KMS-11 (cell line): ENCODE measurements around the gene SLC7A8.

Experiments used
- H2AFZ ChIP-seq: fragments of 200-600 bp; sonication (generic); 2 replicates; pipeline ENCODE4 v1.6.1; 2016; ENCODE audit warnings: antibody characterized with exemption, mixed run types, low read depth
- H3K27ac ChIP-seq: fragments of 200-600 bp; sonication (generic); 2 replicates; pipeline ENCODE4 v1.6.1; 2016; ENCODE audit warnings: mild to moderate bottlenecking, mixed run types
- H3K27me3 ChIP-seq: fragments of 200-600 bp; sonication (generic); 2 replicates; pipeline ENCODE4 v1.6.1; 2017; ENCODE audit warnings: mild to moderate bottlenecking, low read depth, mixed run types, moderate library complexity; ENCODE audit not compliant: insufficient read depth
- H3K36me3 ChIP-seq: fragments of 200-600 bp; sonication (generic); 2 replicates; pipeline ENCODE4 v1.6.1; 2017; ENCODE audit warnings: mild to moderate bottlenecking, mixed run types; ENCODE audit not compliant: insufficient read depth
- H3K4me1 ChIP-seq: fragments of 200-600 bp; sonication (generic); 2 replicates; pipeline ENCODE4 v1.6.1; 2016; ENCODE audit warnings: mild to moderate bottlenecking, low read depth, mixed run types; ENCODE audit not compliant: poor library complexity, severe bottlenecking
- H3K4me2 ChIP-seq: fragments of 200-600 bp; sonication (generic); 2 replicates; pipeline ENCODE4 v1.7.0; 2016; ENCODE audit warnings: mild to moderate bottlenecking, mixed run types
- H3K4me3 ChIP-seq: fragments of 200-600 bp; sonication (generic); IDR thresholded peaks from 2 replicates; pipeline ENCODE4 v1.6.1; 2017; ENCODE audit warnings: low read depth, low read length, mixed read lengths; ENCODE audit not compliant: insufficient read depth
- H3K79me2 ChIP-seq: fragments of 200-600 bp; sonication (generic); 2 replicates; pipeline ENCODE4 v1.6.1; 2016; ENCODE audit warnings: low read depth, mixed run types; ENCODE audit not compliant: insufficient read depth
- H3K9ac ChIP-seq: fragments of 200-600 bp; sonication (generic); 2 replicates; pipeline ENCODE4 v1.6.1; 2016; ENCODE audit warnings: mild to moderate bottlenecking, mixed run types
- H4K20me1 ChIP-seq: fragments of 200-600 bp; sonication (generic); 2 replicates; pipeline ENCODE4 v1.6.1; 2016; ENCODE audit warnings: mild to moderate bottlenecking, mixed run types; ENCODE audit not compliant: insufficient read depth
- CTCF ChIP-seq: fragments of 200-600 bp; sonication (generic); conservative IDR thresholded peaks from 2 replicates; pipeline ENCODE4 v1.6.1; 2017; ENCODE audit warnings: low read depth, mild to moderate bottlenecking, antibody characterized with exemption, low read length, moderate library complexity, mixed read lengths

The SLC7A8 gene

GRCh38 chr14:23162005-23162404, 21.5 kb downstream of the SLC7A8 start:
- Histone ChIP-seq H3K9ac (no peak overlapping the region), H4K20me1 (no peaks in the 10 kb centered on the region), H3K36me3 (no peaks in the 10 kb centered on the region), H3K27ac (no peak overlapping the region), H3K4me3 (no peak overlapping the region), H3K4me1 (peaks cover 18% of the 10 kb centered on the region), H2AFZ (no peak overlapping the region), H3K79me2 (no peaks in the 10 kb centered on the region), H3K27me3 (no peaks in the 10 kb centered on the region), H3K4me2 (no peak overlapping the region)
- no peak for TF ChIP-seq CTCF

- no peak overlapping the region for H3K27ac ChIP-seq
- H3K4me3 ChIP-seq = no peak overlapping the region
- H3K4me2 ChIP-seq = no peak overlapping the region
These were observed 22.4 kb downstream of the SLC7A8 start for GRCh38 chr14:23160924-23161522.

GRCh38 chr14:23159532-23159931, 23.9 kb downstream of the SLC7A8 start:
- peaks cover 18% of the 10 kb centered on the region for H3K4me1 ChIP-seq
- no peak overlapping the region for H3K4me2 ChIP-seq
- H3K27me3 ChIP-seq = no peaks in the 10 kb centered on the region
- no peak overlapping the region for H3K4me3 ChIP-seq
- TF ChIP-seq CTCF = no peak
- H3K9ac ChIP-seq = no peak overlapping the region
- H3K36me3 ChIP-seq = no peaks in the 10 kb centered on the region
- no peak overlapping the region for H2AFZ ChIP-seq
- no peak overlapping the region for H3K27ac ChIP-seq
- no peaks in the 10 kb centered on the region for H3K79me2 ChIP-seq
- H4K20me1 ChIP-seq = no peaks in the 10 kb centered on the region

More at GRCh38 chr14:23160924-23161522, 22.4 kb downstream of the SLC7A8 start:
- Histone ChIP-seq H4K20me1 (no peaks in the 10 kb centered on the region), H2AFZ (no peak overlapping the region), H3K79me2 (no peaks in the 10 kb centered on the region), H3K4me1 (peaks cover 18% of the 10 kb centered on the region), H3K27me3 (no peaks in the 10 kb centered on the region), H3K9ac (no peak overlapping the region), H3K36me3 (no peaks in the 10 kb centered on the region)
- no peak for TF ChIP-seq CTCF

GRCh38 chr14:23158779-23159178, 24.7 kb downstream of the SLC7A8 start:
- H3K9ac ChIP-seq = no peak overlapping the region
- no peak for TF ChIP-seq CTCF
- no peak overlapping the region for H2AFZ ChIP-seq
- no peak overlapping the region for H3K4me3 ChIP-seq
- no peaks in the 10 kb centered on the region for H3K79me2 ChIP-seq
- H4K20me1 ChIP-seq = no peaks in the 10 kb centered on the region
- no peaks in the 10 kb centered on the region for H3K27me3 ChIP-seq
- H3K36me3 ChIP-seq = no peaks in the 10 kb centered on the region
- peaks cover 18% of the 10 kb centered on the region for H3K4me1 ChIP-seq
- no peak overlapping the region for H3K4me2 ChIP-seq
- no peak overlapping the region for H3K27ac ChIP-seq
